NCI-H128 (cell line): ENCODE data around the gene PPP2R2C.

Source experiments
- DNase-seq: peaks from one replicate; lab custom pipeline; 2025; ENCODE audit not compliant: unreplicated experiment; lab: John Stamatoyannopoulos, UW

The PPP2R2C gene

DNA sequence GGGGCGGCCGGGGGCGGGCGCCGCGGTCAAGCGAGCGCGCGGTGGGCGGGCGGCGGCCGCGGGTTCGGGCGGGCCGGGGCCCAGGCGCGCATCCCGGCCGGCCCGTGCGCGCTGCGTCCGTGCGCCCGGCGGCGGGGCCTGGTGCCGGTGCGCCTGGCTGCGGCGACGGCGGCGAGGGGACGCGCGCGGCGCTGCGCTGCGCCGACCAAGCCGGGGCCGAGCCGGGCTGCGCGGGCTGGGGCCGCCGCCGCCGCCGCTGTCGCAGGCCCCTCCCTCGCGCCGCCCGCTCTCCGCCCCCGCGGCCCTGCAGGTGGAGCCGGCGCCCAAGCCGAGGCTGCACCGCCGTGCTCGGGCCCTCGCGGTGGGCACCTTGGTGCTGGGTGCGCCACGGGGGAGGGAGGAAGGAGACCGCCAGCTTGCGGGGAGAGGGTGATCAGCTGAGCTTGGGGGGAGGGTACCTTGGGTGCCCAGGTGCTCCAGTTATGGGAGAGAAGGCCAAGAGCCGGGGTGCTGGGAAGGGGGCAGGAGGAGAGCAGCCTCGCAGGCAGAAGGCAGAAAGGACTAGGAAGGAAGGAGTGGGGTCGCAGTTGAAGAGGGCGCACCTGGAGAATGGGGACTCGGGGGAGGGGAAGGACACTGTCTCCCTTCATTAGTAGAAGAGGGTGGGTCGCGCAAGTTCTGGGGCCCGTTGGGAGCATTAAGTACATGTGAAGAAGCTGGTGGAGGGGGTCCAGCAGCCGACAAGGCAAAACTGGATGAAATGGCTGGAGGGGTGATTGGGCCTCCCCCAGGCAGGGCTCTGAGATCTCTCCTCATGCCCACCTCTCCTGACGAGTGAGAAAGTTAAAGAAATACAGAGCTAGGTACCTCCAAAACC is at the start of gene PPP2R2C:
Gene PPP2R2C (minus strand): TSS at position 228 of the 877 bp plus-strand sequence. CDS start 385 bp downstream, outside the sequence.
- no peak for DNase-seq

DNA sequence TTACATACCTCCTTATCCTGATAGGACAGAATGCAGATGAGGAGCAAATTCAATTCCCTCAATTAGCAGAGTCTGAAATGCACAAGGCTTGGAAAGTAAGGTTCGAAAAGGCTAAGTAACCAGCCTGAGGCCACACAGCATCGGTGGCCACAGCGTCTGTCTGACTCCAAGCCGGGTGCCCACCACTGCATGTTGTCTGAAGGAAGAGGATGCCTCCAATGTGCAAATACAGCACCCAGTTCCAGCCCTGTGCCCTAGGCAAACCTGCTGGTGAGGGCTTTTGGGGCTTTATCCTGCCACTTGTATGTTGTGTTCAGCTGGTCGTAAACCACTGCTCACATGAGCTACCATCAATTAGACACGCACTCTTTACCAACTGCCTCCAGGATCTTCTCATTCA is 48.6 kb upstream of the PPP2R2C start:
- no peak for DNase-seq

DNA sequence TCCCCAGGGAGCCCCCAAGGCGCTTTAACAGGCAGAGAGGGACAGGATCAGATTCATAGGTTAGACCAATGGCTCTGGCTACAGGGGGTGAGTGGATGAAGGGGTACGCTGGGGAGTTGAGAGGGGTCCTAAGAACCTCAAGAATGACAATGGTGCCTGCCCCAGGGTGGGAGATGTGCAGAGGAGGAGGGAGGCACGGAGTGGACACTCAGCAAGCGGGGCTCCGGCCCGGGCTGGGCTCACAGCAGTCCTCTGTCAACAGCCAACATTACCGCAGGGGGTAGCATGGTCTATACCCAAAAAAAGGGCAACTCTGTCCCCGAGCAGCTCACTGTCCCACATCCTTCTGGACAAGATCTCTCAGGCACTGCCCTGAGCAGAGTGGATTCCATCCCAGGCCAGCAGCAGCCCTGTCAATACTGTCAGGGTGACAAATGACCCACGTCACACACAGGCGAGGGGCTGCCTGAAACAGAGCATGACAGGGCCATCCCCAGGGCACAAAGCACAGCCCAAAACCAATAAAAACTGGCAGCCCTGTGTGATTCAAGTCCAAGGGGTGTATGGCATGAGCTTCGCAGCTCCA is 47.7 kb upstream of the PPP2R2C start:
- DNase-seq = no peak

DNA sequence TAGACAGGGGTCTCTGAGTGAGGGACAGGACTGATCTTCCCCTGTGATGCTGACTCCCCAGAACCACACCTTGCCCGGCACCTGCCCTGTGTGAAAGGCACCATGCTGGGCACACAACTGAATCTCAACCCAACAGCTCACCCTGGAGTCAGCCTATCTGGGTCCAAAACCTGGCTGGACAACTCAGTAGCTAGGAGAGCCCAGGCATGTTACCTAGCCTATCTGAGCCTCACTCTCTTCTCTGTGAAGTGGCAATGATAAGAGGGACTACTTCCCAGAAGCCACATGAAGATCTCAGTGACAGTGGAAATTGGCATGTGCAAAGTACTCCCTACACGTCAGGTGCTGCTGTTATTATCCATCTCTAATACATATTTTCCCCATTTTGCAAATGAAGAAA is 44.8 kb upstream of the PPP2R2C start:
- no peak for DNase-seq

DNA sequence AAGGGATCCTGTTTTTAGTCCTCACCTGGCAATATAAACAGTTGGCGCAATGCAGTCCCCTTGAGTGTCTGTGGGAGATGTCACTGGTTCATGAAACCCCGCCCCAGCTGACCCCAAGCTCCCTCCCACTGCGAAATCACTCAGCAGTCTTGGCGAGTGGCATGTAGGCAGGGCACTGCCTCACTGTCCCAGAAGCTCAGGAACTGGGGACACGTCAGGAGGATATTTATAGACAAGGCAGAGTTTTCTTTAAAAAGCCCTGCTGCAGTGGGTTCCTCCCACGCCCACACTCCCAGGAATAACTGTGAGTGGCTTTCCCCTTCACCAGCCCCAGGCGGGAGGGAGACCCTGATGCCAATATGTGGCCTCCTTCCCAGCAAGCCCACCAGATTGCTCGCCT is 44.3 kb upstream of the PPP2R2C start:
- DNase-seq = no peak

DNA sequence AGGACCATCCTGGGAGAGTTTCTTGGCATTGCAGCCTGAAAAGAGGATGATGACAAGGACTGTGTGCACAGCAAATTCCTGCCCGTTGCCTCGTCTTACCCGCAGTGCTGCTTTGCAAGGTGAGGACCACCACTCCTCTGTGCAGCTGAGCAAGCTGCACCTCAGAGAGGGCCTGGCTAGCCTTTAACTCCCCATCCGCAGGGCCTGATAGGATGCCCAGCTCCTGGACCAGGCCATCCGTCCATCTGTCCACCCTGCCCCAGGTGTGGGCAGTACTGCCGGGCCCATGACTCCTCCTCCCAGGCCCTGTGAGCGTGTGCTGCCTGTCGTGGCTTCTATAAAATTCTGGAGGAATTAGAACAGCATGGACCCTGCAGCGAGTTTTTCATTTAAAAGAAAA is 43.9 kb upstream of the PPP2R2C start:
- DNase-seq = no peak

DNA sequence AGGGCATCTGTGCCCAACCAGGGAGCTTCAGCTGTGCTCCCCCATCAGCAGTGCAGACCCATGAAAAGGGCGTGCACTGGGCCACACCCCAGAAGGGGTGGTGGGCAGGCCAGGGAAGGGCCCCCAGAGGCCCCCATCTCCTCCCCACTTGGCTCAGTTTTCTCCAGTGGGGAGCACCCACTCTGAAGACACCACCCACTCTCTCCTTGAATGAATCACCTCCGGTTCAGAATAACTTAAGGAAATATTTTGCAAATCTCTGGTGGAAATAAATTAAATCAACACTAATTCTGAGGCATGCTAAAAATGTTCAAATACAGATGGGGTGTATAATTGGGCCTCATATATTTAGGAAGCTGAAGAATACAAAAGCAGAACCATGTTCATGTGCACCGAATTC is 41.3 kb upstream of the PPP2R2C start:
- no peak for DNase-seq

DNA sequence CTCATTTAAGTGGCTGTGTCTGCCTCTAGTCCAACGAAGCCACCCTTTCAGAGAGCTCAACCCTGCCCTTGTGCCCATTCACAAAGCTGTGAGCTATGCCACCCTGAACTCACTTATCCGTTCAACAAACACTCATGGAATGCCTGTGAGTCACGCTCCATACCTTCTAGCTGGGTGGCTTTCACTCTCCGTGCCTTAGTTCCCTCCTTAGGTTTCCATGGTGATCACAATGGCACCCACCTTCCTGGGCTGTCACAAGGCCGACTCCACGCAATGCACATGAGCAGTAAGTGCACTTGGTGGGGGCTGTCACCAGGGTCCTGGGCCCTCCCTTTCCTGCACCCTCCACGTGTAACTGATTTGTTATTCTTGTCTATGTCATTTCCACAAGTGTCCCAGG is 37.2 kb upstream of the PPP2R2C start:
- DNase-seq = no peak

DNA sequence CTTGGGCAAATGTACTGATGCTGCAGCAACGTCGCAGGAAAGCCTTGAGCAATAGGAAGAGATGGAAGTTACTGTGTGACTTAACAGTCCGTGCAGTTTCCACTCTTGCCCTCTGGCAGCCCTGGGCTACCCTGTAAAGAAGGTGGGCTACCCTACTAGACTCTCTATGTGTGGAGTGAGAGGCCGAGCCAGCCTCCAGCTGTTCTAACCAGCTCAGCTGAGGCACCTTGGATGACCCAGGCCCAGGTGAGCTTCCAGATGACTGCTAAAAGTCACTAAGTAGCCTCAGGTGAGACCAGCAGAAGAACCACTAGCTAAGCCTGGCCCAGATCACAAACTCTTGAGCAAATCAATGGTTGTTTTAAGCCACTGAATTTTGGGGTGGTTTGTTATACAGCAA is 34.9 kb upstream of the PPP2R2C start:
- no peak for DNase-seq

DNA sequence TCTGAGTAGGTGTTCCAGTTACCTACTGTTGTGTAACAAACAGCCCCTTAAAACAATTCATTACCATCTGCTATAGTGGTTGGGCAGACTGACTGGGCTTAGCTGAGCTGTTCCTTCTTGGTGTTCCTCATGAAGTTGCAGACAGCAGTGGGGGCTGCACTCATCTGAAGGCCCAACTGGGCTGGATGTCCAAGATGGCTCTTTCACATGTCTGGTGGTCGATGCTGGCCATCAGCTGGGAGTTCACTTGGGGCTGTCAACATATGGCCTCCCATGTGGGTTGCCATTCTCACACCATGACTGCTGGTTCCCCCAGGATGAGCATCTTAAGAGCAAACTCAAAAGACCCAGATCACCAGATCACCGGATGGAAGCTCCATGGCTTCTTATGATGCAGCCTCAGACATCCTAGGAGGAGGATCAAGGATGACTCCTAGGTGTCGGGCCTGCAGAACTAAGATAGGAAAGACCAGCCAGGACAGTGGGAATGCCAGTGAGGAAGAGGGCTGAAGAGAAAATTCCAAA is 34.3 kb upstream of the PPP2R2C start:
- no peak for DNase-seq

DNA sequence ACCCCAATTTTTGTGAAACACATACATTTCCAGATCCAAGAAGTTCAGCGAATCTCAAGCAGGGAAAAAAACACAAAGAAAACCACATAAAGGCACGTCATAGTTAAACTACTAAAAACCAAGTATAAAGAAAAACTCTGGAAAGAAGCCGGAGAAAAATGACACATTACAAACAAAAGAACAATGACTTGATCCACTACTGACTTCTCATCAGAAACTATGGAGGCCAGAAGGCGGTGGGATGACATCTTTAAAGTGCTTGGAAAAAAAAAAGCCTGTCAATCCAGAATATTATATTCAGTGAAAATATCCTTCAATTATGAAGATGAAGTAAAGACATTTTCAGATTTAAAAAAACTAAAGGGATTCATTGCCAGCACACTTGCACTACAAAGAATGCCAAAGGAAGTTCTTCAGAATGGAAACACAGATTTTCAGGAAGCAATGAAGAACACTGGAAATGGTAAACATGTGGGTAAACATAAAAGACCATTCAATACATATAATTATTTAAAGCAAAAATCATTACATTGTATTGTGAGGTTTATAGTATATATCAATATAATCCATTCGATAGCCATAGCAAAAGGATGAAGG is 32.6 kb upstream of the PPP2R2C start:
- DNase-seq = no peak

DNA sequence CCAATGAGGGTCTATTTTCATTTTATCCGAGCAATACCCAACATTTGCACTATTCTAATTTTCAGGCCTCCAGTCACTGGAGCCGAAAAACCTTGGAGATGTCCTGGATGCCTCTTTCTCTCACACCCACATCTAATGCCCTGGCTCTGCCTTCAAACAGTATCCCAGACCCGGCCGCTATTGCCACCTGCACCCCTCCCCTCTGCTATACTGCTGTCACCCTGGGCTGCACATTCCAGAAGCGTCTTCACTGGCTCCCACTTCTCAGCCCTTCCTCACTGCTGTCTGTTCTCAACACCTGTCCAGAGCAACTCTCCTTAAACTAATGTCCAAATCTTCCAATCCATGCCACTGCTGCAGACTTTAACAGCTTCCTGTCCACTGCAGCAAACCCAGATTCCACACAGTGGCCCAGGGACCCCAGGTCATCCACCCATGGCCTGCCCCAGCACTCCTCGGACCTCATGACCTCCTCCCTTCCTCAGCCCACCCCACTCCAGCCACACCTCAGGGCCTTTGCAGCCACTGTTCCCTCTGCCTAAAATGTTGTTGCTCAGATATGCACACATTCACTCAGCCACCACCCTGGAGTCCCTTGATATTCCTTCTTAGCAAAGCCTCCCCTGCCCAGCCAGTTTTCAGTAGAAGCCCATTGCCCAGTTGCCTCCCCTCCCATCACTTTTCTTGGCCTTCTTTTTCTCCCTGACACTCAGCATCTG is 30.5 kb upstream of the PPP2R2C start:
- DNase-seq = no peak

DNA sequence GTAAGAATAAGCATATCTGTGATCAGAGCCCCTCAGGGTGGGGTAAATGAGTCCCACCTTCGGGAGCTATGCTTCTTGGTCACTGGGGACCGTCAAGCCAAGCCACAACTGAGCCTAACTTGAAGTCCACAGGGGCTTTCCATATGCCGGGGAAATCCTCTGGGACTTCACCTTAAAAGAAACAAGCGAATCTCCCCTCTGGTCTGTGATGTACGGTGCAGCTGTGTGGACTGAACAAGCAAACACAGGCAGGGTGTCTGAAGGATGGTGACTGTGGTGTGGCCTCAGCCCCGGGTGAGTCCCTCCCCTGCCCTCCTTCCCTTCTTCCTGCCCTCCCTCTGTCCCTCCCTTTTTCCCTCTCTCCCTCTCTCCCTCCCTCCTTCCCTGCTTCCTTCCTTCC is 29.7 kb upstream of the PPP2R2C start:
- no peak for DNase-seq

DNA sequence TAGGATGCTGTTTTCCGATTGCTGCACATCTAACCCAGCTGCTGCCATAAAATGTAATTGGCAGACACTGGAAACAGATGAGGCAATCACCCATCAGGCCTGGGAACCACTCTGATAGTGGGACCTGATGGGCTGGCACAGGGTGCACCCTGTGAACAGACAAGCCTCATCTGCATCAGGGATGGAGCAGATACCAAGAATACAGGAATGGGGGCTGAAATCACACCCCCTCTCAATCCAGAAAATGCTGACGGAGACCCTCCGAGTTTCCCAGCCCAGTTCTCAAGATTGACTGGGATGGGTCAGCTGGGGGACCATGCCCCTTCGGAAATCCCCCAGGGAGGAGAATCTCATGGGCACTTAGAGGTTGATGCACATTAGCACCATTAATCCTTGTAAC is 28.8 kb upstream of the PPP2R2C start:
- no peak for DNase-seq

DNA sequence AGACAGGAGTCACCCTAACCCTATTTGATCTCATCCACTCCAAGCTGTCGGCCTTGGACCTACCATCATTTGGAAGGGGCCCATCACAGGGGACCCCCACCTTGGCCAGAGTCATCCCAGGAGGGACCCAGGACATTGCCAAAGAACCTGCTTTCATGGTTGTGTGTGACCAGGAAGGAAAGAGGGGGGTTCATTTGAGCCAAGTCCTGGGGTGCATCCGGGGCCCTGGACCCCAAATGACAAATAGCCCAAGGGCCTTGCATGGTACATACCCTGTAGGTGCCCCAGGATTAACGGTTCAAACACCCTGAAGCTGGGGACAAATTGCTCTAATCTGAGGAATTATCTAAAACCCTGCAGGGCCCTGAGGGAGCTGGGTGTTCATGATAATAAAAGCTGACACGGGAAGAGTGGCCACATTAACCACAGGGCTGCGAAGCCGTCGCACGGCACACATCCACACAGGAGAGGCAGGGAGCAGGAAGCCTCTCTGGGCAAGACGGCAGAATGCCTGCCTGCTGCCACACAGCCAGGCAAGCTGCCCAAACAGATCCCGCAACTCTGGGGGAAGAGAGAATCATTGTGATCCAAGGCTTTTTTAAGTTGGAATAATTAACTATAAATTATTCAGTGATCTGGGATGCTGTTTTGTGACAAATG is 28.2 kb upstream of the PPP2R2C start:
- no peak for DNase-seq

DNA sequence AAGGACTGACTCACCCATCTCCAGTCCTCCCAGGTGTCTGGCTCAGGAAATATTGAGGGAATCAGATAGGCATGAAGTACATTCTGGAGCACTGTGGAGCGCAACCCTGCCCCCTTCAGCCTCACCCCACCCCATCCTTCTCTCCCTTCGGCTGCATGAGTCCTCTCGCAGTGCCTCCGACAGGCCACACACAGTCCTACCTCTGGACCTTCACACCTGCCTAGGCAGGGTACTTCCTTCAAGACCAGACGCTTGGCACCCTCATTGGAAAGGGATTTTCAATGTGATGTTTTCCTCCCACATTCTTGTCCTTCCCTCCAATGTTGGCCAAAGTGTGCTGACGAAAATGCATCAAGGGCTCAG is 26.8 kb upstream of the PPP2R2C start:
- no peak for DNase-seq

DNA sequence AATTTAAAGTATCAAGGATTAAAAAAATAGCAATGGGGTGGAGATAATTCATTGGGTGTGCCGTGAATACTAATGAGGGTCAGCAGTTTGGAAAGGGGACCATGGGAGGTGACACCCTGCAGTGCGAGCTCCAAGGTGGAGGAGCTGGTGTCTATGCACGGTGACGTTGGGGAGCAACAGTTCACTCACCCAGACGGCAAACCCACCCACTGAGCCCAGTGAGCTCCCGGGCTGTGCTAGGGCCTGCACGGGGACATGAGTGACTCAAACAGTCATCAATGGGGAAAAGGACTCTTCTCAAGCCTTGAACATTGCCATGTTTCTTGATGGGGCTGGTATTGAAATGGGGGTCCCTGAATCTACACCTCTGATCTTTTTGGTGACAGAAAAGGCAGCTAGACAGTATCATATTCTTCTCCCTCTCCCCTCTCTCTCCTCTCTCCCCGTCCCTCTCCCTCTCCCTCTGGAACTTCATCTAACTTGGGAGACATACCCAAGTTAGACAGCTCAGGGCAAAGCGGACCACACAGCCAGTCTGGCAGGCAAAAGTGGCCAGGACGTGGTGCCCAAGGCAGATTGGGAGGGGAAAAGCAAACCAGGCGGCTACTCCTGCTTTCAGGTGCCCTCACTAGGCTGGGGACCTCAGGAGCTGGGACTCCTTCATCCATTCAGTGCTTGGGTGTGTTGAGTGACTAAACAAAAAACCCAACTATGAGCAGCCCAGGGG is 26.3 kb upstream of the PPP2R2C start:
- DNase-seq = no peak

DNA sequence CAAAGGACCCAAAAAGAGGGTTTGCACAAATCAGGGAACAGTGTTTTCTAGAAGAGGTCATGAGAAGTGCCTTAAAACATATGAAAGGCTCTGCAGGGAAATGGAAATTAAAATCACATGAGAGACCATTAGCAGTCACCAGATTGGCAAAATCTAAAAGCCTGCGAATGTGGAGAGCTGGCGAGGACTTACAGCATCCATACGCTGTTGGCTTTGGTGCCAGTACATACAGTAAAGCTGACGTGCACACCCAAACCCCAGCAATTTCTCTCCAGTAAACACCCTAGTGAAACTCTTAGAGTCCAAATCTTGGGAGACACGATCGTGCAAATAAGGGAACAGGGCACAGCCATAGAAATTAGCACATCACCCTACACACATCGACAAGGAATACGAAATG is 25.4 kb upstream of the PPP2R2C start:
- DNase-seq = no peak

DNA sequence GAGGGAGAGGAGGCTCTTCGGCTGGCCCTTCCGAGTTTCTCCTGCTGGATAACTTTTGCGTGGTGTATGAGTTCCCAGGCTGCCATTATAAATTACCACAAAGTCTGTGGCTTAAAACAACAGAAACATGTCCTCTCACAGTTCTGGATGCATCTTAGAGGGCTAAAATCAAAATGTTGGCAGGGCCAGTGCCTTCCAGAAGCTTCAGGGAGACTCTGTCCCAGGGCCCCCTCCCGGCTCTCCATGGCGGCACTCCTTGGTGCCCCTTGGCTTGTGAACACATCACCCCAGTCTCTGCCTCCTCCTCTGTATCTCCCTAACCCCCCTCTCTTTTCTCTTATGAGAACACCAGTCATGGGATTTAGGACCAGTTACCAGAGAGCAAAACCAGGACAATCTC is 23.3 kb upstream of the PPP2R2C start:
- no peak for DNase-seq

DNA sequence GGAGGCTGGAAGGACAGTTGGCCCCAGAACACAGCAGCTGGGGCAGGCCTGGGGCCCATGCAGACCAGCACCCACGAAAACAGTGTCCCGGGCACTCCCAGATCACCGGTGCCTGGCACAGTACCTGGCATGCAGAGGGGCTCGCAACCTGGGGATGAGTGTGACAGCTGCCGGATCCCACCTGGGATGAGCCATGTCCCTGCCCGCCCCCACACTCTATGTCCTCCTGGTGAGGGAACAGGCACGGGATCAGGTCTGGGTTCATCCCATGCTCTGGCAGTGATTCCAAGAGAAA is 22.8 kb upstream of the PPP2R2C start:
- no peak for DNase-seq
